ENCODE results near the gene PRSS57.

PRSS57 gene

DNA sequence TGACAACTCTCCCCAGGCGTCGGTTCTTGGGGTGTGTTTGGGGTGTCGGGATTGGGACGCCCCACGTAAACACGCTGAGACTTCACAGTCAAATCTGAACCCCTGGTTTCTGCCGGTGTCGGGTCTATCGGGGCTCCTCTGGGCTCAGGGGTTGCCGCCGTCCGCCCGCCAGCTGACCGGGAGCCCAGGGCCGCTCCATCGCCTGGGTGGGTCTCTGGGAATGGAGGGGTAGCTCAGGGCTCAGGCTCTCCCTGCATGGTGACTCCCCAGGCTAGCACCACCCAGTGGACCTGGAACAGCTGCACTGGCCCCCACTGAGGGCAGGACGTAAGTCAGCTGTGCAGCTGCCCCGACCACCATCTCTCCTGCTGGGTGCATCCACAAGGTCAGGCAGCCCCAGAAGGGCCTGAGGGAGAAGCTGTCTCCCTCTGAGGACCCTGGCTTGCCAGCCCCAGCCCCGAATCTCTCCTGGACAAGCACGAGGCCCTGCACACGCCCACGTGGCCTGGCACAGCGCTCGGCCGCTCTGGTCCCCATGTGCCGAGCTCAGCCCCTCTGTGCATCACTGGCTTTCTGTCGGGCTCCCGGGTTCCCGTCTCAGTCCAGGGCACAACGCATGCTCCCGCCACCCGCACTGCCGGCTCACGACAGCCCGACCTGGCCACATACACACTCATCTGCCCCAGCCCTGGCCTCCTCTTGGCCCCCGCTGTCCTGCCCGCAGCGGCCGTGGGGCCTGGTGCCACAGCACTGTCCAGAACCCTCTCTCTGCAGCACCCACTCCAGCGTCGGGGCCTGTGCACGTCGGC, 38.3 kb downstream of the PRSS57 start:
- Histone ChIP-seq H3K4me3 (ENCODE audit: low read length) (no peak overlapping the region), H3F3A (ENCODE audit: control insufficient read depth, insufficient read depth) (no peaks in the 10 kb centered on the region), H3K4me1 (ENCODE audit: control insufficient read depth, low read length) (peaks cover 16% of the 10 kb centered on the region), H3K9me2 (replicated peaks; ENCODE audit: control insufficient read depth, low read length) (no peaks in the 10 kb centered on the region), H3K36me3 (ENCODE audit: control insufficient read depth, low read length) (peaks cover 87% of the 10 kb centered on the region), H3K9me3 (ENCODE audit: control insufficient read depth, insufficient read depth, low read length) (no peaks in the 10 kb centered on the region), H4K20me1 (ENCODE audit: control insufficient read depth, insufficient read depth, low read depth, low read length) (peaks cover 47% of the 10 kb centered on the region), H3K79me2 (ENCODE audit: control insufficient read depth, low read length) (peaks cover 100% of the 10 kb centered on the region), H3K27me3 (ENCODE audit: control insufficient read depth, low read length) (no peaks in the 10 kb centered on the region), H3K4me2 (ENCODE audit: low read length) (no peak overlapping the region), H3K27ac (ENCODE audit: low read depth, low read length) (no peak overlapping the region)
- TF ChIP-seq, protein P1, sequence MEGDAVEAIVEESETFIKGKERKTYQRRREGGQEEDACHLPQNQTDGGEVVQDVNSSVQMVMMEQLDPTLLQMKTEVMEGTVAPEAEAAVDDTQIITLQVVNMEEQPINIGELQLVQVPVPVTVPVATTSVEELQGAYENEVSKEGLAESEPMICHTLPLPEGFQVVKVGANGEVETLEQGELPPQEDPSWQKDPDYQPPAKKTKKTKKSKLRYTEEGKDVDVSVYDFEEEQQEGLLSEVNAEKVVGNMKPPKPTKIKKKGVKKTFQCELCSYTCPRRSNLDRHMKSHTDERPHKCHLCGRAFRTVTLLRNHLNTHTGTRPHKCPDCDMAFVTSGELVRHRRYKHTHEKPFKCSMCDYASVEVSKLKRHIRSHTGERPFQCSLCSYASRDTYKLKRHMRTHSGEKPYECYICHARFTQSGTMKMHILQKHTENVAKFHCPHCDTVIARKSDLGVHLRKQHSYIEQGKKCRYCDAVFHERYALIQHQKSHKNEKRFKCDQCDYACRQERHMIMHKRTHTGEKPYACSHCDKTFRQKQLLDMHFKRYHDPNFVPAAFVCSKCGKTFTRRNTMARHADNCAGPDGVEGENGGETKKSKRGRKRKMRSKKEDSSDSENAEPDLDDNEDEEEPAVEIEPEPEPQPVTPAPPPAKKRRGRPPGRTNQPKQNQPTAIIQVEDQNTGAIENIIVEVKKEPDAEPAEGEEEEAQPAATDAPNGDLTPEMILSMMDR (IDR thresholded peaks at IDR 0.05; ENCODE audit: low read depth, low read length, poor library complexity, severe bottlenecking), result no peak
- no peak for TF ChIP-seq EZH2phosphoT487 (IDR thresholded peaks at IDR 0.05; ENCODE audit: borderline replicate concordance, low read length)

DNA sequence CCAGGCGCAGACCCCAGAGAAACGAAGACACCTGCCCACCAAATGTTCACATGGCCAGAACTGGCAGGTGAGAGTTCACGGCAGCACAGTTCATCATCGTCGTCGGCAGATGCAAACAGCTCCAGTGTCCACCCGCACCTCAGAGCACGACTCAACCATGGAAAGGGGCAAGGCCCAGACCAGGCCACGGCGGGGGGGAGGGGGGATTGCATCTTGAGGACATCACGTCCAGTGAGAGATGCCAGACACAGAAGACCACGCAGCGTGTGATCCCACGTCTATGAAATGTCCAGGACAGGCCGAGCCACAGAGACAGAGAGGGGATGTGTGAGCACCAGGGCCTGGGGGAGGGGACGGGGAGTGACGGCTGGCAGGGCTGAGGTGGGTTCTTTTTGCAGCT, 39.6 kb downstream of the PRSS57 start:
- H3K4me2 ChIP-seq (ENCODE audit: low read length), result no peak overlapping the region
- no peaks in the 10 kb centered on the region for H3F3A ChIP-seq (ENCODE audit: control insufficient read depth, insufficient read depth)
- TF ChIP-seq EZH2phosphoT487 (IDR thresholded peaks at IDR 0.05; ENCODE audit: borderline replicate concordance, low read length), result no peak
- TF ChIP-seq, protein P1 (IDR thresholded peaks at IDR 0.05; ENCODE audit: low read depth, low read length, poor library complexity, severe bottlenecking), result no peak
- no peak overlapping the region for H3K4me3 ChIP-seq (ENCODE audit: low read length)
- no peaks in the 10 kb centered on the region for H3K9me2 ChIP-seq (replicated peaks; ENCODE audit: control insufficient read depth, low read length)
- H3K79me2 ChIP-seq (ENCODE audit: control insufficient read depth, low read length), result peaks cover 98% of the 10 kb centered on the region
- no peaks in the 10 kb centered on the region for H3K9me3 ChIP-seq (ENCODE audit: control insufficient read depth, insufficient read depth, low read length)
- no peak overlapping the region for H3K27ac ChIP-seq (ENCODE audit: low read depth, low read length)
- H3K27me3 ChIP-seq (ENCODE audit: control insufficient read depth, low read length), result no peaks in the 10 kb centered on the region
- H3K4me1 ChIP-seq (ENCODE audit: control insufficient read depth, low read length), result peaks cover 9% of the 10 kb centered on the region
- peaks cover 42% of the 10 kb centered on the region for H4K20me1 ChIP-seq (ENCODE audit: control insufficient read depth, insufficient read depth, low read depth, low read length)
- H3K36me3 ChIP-seq (ENCODE audit: control insufficient read depth, low read length), result peaks cover 87% of the 10 kb centered on the region

DNA sequence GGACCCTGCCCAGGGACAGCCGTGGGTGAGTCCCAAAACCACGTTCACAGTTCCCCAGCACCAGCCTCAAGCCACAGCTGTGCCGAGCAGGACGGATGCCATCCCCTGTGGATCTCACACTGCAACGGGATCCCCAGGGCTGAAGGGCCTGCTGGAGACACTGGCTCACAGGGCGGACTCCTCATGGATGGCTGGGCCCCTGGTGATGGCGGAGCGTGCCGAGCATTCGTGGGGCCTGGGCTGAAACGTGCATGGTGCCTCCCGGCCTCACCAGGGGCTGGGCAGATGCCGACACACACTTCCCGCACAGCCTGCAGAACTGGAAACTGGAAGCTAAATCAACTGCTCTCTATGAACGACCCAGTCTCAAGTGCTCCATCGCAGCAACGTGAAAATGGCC, 41.8 kb downstream of the PRSS57 start:
- peaks cover 82% of the 10 kb centered on the region for H3K36me3 ChIP-seq (ENCODE audit: control insufficient read depth, low read length)

More for the DNA sequence above, 41.8 kb downstream of the PRSS57 start:
- no peaks in the 10 kb centered on the region for H3K9me2 ChIP-seq (replicated peaks; ENCODE audit: control insufficient read depth, low read length)
- peaks cover 75% of the 10 kb centered on the region for H3K79me2 ChIP-seq (ENCODE audit: control insufficient read depth, low read length)
- no peaks in the 10 kb centered on the region for H3K9me3 ChIP-seq (ENCODE audit: control insufficient read depth, insufficient read depth, low read length)
- H3K4me2 ChIP-seq (ENCODE audit: low read length), result no peak overlapping the region
- no peak overlapping the region for H3K4me3 ChIP-seq (ENCODE audit: low read length)
- H4K20me1 ChIP-seq (ENCODE audit: control insufficient read depth, insufficient read depth, low read depth, low read length), result peaks cover 23% of the 10 kb centered on the region
- H3K4me1 ChIP-seq (ENCODE audit: control insufficient read depth, low read length), result no peaks in the 10 kb centered on the region
- H3K27ac ChIP-seq (ENCODE audit: low read depth, low read length), result no peak overlapping the region
- no peaks in the 10 kb centered on the region for H3K27me3 ChIP-seq (ENCODE audit: control insufficient read depth, low read length)
- no peaks in the 10 kb centered on the region for H3F3A ChIP-seq (ENCODE audit: control insufficient read depth, insufficient read depth)
- TF ChIP-seq EZH2phosphoT487 (IDR thresholded peaks at IDR 0.05; ENCODE audit: borderline replicate concordance, low read length), result no peak
